NCI-H526 (cell line): ENCODE measurements around the gene BIN2.
"Not testable (repeated sequence)": the region's sequence is repeated elsewhere in the genome, so short reads cannot be mapped to it uniquely, and the experiment has no call there.

Experiments used
- DNase-seq, 2 experiments: peaks; one replicate each; lab custom pipeline; 2025; lab: John Stamatoyannopoulos, UW

The BIN2 gene

DNA sequence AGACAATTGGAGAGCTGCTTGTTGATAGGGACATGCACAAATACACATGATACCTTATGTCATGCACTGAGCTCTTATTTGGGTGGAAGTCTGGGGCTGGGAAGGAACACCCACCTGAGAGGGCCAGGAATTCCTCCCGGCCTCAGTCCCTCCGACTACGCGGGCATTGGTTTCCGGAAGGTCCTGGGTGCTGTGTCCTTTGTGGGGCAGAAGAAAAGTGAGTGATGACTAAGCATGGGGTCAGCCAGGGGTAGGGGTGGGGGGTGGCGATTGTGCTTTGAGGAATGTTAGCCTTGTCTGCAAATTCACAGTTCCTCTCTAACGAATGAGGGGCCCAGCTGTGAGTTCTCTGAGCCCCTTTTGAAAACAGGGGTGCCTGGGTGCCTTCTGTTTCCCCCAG is 21.7 kb upstream of the BIN2 start:
- no peak for DNase-seq

DNA sequence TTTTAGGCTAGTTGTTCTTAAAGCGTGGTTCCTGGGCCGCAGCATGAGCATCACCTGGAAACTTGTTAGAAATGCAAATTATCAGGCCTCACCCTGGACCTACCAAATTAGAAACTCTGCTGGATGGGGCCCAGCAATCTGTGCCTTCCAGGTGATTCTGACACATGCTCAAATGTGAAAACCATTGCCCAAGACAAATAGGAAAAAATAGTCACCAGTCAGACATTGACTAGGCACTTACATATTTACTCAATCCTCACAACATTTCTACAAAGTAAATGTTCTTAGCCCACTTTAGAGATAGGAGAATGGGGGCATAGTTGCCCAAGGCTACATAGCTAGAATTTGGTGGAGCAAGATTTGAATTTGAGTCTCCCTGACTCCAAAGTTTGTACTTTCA is 19.2 kb upstream of the BIN2 start:
- no peak for DNase-seq

DNA sequence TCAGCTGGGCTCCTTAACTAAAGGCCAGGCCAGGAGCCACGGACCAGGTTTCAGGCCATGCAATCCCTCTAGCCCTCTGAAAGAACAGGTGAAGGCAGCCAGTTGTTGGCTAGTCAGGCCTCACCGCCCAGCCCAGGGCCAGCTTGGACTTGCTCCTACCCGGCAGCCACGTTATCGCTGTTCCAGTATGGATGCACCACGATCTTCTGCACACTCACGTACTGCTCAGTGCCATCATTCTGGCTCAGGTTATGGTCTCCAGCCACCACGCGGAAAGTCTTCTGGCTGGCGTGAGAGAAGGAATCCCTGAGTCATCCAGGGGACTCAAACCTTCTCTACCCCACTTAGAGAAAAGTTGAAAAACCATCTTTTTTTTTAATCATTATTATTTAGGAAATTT is 18.4 kb upstream of the BIN2 start:
- no peak for DNase-seq

DNA sequence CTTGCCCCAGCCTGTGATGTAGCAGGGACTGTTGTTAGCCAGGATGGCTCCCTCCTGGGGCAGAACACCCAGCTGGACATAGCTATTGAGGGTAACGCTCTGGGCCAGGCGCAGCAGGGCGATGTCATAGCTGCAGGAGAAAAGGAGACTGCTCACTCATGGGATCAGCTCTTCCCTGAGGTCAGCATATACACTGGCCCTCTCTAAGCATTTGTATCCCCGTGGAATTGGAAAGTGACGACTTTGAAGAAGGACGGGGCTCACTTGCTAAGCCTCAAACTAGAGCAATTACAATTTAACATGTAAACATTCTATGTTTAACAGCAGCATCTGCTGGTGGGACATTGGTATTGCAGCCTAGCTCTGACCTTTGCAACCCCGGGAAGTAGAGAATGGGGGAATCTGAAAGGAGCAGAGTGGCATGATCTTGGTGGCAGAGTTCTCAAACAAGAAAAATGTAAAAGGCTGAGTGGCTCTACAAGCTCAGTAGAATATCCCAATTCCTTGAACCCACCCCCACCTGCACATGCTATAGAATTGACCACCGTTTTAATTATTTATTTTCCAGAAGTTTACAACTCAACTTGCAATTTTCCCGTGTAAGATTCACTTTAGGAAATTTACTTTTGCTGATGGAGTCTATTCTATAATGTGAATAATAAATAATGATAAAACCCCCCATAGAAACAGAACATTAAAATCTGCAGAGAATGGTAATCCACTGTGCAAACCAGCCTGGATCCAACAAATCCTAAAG is 17.5 kb upstream of the BIN2 start:
- peak; percentile 56 to 79 for DNase-seq

DNA sequence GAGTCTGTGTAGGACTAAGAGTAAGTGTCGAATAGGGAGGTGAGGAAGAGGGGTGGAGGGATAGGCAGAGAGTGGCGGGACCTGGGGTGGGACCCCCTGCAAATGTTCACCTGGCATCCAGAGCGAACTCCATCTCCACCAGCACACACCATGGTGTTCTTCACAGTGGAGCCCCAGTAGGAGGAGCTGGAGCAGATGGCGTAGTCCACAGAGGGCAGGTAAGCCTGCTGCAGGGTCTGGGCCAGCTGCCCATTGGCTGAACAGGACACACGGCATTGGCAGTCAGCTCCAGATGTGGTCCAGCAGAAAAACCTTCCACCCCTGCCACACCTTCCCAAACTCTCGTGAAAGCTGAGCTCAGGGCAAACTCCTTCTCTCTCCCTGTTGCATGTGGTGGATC is 15.8 kb upstream of the BIN2 start:
- no peak for DNase-seq

DNA sequence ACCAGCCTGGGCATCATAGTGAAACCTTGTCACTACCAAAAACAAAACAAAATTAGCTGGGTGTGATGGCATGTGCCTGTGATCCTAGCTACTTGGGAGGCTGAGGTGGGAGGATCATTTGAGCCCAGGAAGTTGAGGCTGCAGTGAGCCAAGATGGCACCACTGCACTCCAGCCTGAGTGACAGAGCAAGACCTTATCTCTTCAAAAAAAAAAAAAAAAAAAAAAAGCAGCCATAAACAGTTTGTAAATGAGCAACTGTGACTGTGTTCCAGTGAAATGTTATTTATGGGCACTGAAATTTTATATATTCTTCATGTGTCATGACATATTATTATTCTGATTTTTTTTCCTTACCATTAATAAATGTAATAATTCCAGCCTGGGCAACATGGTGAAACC is 13.4 kb upstream of the BIN2 start:
- not testable (repeated sequence) for DNase-seq

DNA sequence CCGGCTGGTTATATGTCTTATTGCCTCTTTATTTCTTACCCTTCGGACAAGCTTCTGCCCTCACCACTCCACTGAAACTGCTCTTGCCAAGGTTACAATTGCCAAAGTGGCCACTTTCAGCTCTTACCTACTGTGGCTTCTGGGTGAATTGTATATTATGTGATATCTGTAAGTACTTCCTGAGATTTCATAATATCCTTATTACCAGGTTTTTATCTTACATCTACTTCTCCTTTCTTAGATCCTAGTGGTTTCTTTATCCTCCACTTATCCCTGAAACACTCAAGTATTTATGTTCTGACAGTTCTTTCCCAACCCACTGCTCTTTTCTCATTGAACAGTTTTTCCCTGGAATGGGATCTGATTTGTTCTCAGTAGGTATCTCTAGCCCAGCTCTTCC is 12.0 kb upstream of the BIN2 start:
- no peak for DNase-seq

DNA sequence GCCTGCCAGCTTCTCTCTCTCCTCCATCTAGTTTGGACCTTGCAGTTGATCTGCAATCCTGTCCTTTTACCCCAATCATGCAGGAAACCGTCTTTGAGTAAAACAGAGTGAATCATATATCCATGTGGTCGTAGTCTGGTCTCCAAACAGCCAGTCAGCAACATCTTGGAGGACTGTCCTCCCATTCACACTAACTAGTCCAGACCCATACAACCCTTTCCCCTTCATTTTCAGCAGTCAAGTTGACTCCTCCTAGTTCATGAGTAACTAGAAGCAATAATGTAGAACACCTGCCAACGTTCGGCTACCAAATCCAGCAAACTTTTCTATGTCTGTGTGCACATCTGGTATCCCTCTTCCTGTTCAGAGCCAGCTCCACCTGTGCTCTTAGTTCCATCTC is 10.8 kb upstream of the BIN2 start:
- DNase-seq, result no peak

DNA sequence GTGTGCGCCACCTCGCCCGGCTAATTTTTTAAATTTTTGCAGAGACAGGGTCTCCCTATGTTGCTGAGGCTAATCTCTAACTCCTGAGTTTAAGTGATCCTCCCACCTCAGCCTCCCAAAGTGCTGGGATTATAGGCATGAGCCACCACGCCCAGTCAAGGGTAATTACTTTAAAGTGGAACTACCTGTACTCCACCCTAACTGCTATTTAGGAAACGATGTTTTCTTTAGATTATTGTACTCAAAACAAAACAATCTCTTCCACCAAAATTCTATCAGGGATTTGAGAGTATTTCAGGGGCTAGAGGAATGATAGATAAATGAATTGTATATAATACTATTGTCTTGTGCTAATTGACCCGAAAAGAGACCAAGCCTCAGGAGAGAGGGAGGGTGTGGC is 9.6 kb upstream of the BIN2 start:
- DNase-seq, result no peak

DNA sequence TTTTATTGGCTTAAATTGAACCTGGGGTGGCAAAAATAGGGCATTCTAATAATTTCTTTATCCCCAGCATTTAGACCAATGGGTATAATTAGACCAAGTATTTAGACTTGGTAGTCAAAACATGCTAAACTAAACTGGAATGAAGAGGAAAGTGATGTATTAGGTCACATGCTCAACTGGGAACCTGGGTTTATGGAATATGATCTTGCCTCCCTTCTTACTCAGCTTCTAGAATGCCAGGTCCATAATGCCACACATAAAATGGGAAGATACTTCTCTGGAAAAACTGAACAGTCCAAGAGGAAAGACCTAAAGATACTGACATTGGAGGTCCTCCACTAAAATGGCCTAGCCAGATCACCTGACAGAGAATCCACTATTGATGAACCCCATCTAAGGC is 6.2 kb upstream of the BIN2 start:
- no peak for DNase-seq

DNA sequence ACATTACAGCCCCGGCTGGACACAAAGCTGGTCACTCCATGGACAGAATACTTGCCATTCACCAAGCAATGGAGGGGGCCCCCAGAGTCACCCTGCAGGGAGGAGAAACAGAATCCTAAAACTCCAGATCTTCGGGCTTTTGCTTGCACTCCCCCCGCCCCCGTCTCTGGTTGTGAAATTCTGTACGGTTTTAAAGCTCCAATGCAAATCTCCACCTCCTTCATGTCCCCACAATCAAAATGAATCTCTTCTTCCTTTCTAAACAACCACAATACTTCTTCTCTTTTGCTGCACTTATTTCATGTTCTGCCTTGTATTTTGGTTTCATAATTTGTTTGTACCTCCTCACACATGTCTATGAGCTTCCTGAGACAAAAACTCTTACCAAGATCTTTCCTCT is 5.8 kb upstream of the BIN2 start:
- DNase-seq, result no peak

DNA sequence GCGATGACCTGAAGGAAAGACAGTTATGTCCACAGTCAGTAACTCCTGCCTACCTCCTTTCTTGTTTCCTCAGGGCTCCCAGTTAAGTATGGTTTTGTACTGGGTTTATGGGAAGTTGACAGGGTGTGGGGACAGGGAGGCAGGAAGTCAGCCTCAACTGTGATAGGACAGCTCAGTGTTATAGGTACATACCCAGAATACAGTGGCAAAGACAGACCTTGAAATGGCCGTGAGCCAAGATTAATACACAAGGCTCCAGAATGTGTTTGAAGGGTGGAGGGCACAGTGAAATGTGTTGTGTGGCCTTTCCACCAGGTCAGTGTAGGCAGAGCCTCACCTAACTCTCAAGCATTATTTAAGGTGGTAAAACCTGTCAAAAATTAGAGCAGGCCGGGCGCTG is 4.6 kb upstream of the BIN2 start:
- DNase-seq, result no peak

DNA sequence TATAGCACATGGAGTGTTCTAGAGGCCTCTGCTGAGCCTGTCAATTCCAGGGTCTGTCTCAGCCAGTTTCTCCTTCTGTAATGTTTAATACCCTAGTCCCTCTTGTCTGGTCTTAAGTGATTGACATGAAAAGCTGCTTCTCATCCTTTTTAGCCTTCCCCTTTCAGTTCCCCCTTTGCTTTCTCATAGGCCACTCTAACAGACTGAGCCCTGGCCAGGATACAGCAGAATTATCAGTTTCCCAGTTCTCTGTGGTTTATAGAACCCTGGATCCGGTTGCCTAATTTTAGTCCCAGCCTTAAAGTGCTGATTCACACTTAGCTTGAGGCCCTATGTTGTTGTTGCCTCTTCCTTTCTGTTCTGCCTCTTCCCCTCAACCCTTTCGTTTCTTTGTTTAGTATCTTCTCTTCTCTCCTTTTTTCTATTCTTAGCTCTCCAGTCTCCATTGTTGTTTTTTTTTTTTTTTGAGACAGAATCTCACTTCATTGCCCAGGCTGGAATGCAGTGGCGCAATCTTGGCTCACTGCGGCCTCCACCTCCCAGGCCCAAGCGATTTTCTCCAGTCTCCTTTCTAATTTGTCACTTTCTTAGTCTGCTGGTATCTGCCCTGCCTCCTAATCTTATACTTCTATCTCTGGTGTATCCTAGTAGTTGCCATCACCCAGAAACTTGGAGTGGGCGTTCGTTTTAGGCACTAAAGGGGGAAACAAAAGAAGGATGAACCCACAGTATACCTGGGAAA is 2.9 kb upstream of the BIN2 start:
- no peak for DNase-seq

DNA sequence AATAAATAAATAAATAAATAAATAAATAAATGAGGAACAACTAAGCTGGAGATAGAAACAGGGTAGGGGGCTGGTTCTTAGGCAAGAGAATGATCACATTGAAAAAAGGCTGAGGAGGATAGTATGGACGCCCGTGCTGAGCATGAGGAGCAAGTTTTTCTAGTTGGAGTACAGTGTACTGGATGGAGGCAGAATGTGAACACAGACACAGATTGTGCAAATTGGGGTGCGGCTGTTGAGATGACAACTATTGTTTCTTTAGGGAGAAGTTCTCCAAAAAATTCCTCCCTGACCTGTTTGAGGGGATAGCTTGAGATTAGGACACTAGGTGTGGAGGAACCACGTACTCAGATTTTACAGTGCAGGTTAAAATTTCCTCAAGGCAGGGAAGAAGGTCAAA is 979 bp upstream of the BIN2 start:
- DNase-seq, result no peak

DNA sequence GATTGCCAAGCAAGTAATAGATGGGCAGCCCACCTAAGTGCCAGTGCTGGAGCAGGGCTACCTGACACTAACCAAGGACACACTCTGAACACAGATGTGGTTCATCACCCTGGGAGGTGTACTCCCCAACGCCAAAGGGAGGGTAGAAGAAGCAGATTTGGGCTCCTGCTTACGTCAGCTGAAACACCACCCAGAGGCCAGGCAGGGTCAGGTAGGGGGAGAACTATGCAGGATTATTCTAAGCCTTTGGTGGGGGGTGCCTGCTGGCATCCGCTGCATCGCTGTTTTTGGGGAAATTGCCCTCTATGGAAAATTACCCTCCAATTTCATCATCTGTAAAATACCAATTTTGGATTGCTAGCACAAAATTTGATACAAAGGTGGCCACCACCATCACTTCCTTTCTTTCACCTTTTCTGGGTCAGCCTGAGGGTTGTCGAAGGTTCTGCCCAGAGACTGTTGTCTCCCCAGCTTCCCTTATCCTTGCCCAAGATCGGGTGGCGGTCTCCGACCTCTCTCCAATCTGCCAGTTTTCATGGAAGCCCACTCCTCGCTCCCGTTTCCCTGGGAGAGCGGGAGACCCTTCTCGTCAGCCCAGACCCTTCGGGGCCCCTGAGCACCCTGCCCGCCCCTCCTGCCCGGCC is 535 bp downstream of the BIN2 start:
- DNase-seq, result no peak

DNA sequence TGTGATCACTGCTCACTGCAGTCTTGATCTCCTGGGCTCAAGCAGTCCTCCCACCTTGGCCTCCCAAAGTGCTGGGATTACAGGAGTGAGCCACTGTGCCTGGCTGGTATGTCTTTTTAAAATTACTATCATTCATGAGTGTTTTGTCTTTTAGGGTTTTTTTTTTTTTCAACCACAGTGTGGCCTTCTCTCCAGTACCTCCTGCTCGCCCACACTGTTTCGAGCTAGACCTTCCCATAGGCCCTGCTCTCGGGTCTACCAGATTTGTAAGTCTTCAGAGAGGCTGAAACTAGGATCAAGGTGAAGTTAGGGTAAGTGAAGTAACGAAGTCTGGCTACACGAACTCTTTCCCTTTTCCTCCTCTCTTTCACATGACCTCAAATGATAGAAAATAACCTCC is 1.5 kb downstream of the BIN2 start:
- no peak for DNase-seq

DNA sequence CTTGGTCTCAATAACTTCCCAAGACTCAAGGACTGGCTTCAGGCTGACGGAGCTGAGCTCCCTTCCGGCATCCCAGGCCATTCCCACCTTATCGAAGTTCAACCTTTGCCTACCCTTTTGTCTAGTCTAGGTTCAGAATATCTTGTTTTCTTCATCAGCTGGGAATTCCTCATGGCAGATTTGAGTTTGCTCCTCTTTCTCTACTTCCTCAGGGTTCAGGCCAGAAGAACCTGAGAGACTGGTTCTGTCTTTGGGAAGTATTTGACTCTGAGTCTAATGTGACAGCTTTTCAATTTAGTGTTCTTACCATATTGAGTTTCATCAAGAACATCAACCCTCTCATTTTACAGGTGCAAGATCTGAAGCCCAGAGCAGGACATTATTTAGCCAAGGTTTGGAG is 2.1 kb downstream of the BIN2 start:
- DNase-seq, result no peak

DNA sequence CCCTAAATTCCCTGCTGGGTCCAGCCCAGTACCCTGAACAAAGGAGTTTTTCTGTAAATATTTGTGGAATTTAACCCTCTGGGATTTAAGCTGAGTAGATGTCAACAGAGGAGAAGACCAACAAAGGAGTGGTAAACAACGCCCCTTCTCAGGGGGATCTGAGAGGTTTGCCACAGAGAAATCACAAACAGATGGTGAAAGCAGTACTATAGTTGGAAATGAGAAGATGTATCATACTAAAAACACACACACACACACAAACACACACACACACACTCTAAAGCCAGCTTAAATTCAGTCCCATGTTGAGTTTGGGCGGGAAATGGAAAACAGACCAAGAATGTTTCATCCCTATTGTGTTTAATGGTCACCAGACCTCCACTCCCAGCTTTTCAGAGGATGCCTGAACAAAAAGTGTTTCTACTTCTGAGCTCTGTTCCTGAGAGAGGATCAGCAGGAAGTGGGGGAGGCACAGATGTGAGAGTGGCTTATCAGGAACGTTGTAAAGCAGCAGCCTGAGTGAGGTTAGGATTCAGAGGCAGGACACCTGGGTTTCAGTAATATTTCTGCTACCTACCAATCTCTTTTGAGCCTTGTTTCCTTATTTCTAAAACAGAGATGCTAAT is 3.2 kb downstream of the BIN2 start:
- no peak for DNase-seq

DNA sequence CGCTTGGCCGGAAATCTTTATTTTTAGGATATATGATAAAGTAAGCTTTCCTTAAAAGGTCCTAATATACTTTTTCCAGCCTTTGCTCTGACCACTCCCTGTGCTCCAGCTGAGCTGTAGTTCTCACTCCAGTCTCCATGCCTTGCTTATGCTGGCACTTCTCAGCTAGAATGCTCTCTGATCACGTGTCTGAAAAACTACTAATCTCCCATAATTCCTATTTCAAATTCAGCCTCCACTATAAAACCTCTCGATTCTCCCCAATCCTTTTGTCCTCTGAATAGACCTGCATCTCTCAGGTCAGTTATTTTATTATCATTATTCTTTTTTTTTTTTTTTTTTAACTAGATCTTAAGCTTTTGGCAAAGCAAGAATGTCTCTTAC is 3.7 kb downstream of the BIN2 start:
- DNase-seq, result no peak

DNA sequence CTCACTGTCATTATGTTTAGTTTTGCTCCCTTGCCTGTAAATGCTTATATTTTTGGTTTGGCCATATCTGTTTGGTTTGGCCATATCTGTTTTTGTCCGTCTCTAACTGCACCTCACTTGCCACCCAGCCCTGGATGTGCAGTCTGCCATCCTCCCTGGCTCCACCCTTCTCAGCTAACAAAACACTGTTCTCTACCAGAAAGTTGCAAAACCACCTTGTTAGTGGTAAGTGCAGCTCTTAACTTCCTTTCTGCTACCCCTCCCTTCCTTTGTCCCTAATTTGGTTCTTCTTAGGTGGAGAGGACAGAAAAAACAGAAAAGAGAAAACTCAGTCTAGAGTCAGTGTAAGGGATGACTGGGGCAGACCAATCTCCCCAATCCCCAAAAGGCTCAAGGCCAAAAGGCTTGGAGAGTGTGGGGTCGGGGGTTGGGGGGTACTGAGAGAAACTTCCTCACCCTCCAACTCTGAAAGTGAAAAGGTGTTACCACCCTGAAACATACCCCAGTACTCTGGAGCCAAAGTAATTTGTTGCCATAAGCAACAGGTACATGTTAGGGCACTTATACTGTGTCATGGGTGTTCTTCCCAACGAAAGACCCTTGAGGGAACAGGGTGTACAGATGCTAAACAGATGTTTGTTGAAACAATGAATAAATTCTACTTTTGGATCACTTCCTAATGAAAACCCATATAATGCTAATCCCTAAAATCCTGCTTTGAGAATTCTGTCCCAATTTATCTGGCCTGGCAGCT is 5.0 kb downstream of the BIN2 start:
- no peak for DNase-seq

DNA sequence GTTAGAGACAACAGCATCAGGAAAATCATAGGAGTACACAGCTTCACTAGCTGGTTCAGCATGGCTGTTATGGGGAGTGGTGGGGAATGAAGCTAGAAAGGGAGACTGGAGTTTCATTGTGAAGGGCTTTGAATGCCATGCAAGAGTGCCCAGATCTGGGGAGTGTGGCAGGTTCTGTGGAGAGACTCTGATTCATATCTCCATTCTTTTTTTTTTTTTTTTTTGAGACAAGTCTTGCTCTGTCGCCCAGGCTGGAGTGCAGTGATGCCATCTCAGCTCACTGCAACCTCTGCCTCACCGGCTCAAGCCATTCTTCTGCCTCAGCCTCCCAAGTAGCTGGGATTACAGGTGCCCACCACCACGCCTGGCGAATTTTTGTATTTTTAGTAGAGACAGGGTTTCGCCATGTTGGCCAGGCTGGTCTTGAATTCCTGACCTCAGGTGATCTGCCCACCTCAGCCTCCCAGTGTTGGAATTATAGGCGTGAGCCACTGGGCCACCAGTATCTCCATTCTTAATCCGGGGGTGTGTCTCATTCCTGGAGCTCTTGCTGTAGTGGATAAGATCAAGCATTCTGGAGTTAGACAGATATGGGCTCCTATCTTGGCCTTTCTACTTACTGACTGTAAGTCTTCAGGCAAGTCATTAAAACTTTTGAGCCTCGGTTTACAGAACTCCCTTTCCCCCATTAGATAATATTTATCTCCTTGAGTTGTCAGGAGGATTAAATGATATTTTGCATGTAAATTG is 5.7 kb downstream of the BIN2 start:
- not testable (repeated sequence) for DNase-seq
